DOHH2 (cell line): ENCODE results near the gene UBE4B.

Source experiments
- H3F3A ChIP-seq: fragments of 200-600 bp; sonication (generic), shearing (Covaris generic); 2 replicates; pipeline ENCODE4 v1.6.0; 2016; ENCODE audit warnings: antibody characterized with exemption, mild to moderate bottlenecking; ENCODE audit not compliant: control insufficient read depth, insufficient read depth
- H3K27ac ChIP-seq: fragments of 200-600 bp; sonication (generic); 2 replicates; pipeline ENCODE4 v1.5.1; 2014; ENCODE audit warnings: low read depth, mild to moderate bottlenecking, low read length, moderate library complexity
- H3K27me3 ChIP-seq: fragments of 200-600 bp; sonication (generic); 2 replicates; pipeline ENCODE4 v1.6.1; 2014; ENCODE audit warnings: mild to moderate bottlenecking, low read length, mixed read lengths; ENCODE audit not compliant: control insufficient read depth
- H3K36me3 ChIP-seq: fragments of 200-600 bp; sonication (generic); 2 replicates; pipeline ENCODE4 v1.6.1; 2014; ENCODE audit warnings: mild to moderate bottlenecking, low read length, moderate library complexity, mixed read lengths; ENCODE audit not compliant: control insufficient read depth
- H3K4me1 ChIP-seq: fragments of 200-600 bp; sonication (generic); 2 replicates; pipeline ENCODE4 v1.6.1; 2014; ENCODE audit warnings: mild to moderate bottlenecking, low read length, mixed read lengths; ENCODE audit not compliant: control insufficient read depth
- H3K4me2 ChIP-seq: fragments of 200-600 bp; sonication (generic); 2 replicates; pipeline ENCODE4 v1.6.0; 2014; ENCODE audit warnings: mild to moderate bottlenecking, low read length, moderate library complexity
- H3K4me3 ChIP-seq: fragments of 200-600 bp; sonication (generic); 2 replicates; pipeline ENCODE4 v1.5.1; 2014; ENCODE audit warnings: mild to moderate bottlenecking, low read length, mixed read lengths
- H3K79me2 ChIP-seq: fragments of 200-600 bp; sonication (generic); 2 replicates; pipeline ENCODE4 v1.6.1; 2014; ENCODE audit warnings: mild to moderate bottlenecking, low read length, mixed read lengths; ENCODE audit not compliant: control insufficient read depth
- H3K9me2 ChIP-seq: fragments of 200-600 bp; sonication (generic); replicated peaks from 2 replicates; pipeline ENCODE4 v1.6.1; 2014; ENCODE audit warnings: mild to moderate bottlenecking, low read length, mixed read lengths; ENCODE audit not compliant: control insufficient read depth
- H3K9me3 ChIP-seq: fragments of 200-600 bp; sonication (generic); 2 replicates; pipeline ENCODE4 v1.6.1; 2014; ENCODE audit warnings: antibody characterized with exemption, low read length, mixed read lengths; ENCODE audit not compliant: control insufficient read depth, insufficient read depth
- H4K20me1 ChIP-seq: fragments of 200-600 bp; sonication (generic); 2 replicates; pipeline ENCODE4 v1.6.0; 2014; ENCODE audit warnings: low read depth, mild to moderate bottlenecking, antibody characterized with exemption, low read length, moderate library complexity; ENCODE audit not compliant: control insufficient read depth, insufficient read depth
- CTCF ChIP-seq: fragments of 200-600 bp; sonication (generic); IDR thresholded peaks from one replicate; pipeline ENCODE4 v1.5.1; 2014; ENCODE audit warnings: antibody characterized with exemption, mild to moderate bottlenecking, low read depth, low read length; ENCODE audit not compliant: poor library complexity, severe bottlenecking
- EZH2phosphoT487 ChIP-seq: fragments of 200-600 bp; sonication (generic); IDR thresholded peaks from 2 replicates; pipeline ENCODE4 v1.6.1; 2017; ENCODE audit warnings: borderline replicate concordance, mild to moderate bottlenecking, antibody characterized with exemption, low read length, moderate library complexity, mixed read lengths

Gene UBE4B

GRCh38 chr1:10046356-10047085 is 13.8 kb downstream of the UBE4B start:
- Histone ChIP-seq H3F3A (no peaks in the 10 kb centered on the region), H3K9me2 (no peaks in the 10 kb centered on the region), H3K27me3 (no peaks in the 10 kb centered on the region), H4K20me1 (peaks cover 9% of the 10 kb centered on the region; the same call in 1 of the 2 replicates), H3K4me3 (no peak overlapping the region), H3K36me3 (no peaks in the 10 kb centered on the region), H3K27ac (no peak overlapping the region), H3K9me3 (no peaks in the 10 kb centered on the region), H3K4me1 (no peaks in the 10 kb centered on the region), H3K79me2 (peaks cover 76% of the 10 kb centered on the region), H3K4me2 (no peak overlapping the region)
- TF ChIP-seq CTCF, result no peak
- TF ChIP-seq EZH2phosphoT487, result no peak

GRCh38 chr1:10048601-10049000 is 15.8 kb downstream of the UBE4B start:
- Histone ChIP-seq H3K36me3 (no peaks in the 10 kb centered on the region), H3K4me1 (no peaks in the 10 kb centered on the region), H3K4me2 (no peak overlapping the region), H3K4me3 (no peak overlapping the region), H3K27ac (no peak overlapping the region), H3F3A (no peaks in the 10 kb centered on the region), H3K79me2 (peaks cover 76% of the 10 kb centered on the region), H3K9me2 (no peaks in the 10 kb centered on the region), H4K20me1 (peaks cover 9% of the 10 kb centered on the region; the same call in 1 of the 2 replicates), H3K27me3 (no peaks in the 10 kb centered on the region), H3K9me3 (no peaks in the 10 kb centered on the region)
- no peak for TF ChIP-seq CTCF
- TF ChIP-seq EZH2phosphoT487, result no peak

- no peaks in the 10 kb centered on the region for H3K27me3 ChIP-seq
- no peaks in the 10 kb centered on the region for H3K9me3 ChIP-seq
- H3K36me3 ChIP-seq, result no peaks in the 10 kb centered on the region
- TF ChIP-seq CTCF, result no peak
- no peak overlapping the region for H3K27ac ChIP-seq
- 0 out of 2 replicates have a peak, but pooled peaks cover 2% of the 10 kb centered on the region for H4K20me1 ChIP-seq
- no peaks in the 10 kb centered on the region for H3F3A ChIP-seq
- H3K9me2 ChIP-seq, result no peaks in the 10 kb centered on the region
- H3K79me2 ChIP-seq, result peaks cover 70% of the 10 kb centered on the region
- H3K4me2 ChIP-seq, result no peak overlapping the region
- H3K4me3 ChIP-seq, result no peak overlapping the region
- H3K4me1 ChIP-seq, result no peaks in the 10 kb centered on the region
Measured at GRCh38 chr1:10050611-10051010, 17.9 kb downstream of the UBE4B start.
